HCT116 (cell line): ENCODE data around the gene SNPH.

Experiments used
- POLR2AphosphoS5 ChIP-seq: IDR thresholded peaks from 2 replicates; pipeline ENCODE4 v1.6.1; 2011; ENCODE audit warnings: mild to moderate bottlenecking, low read depth, low read length, moderate library complexity
- TF ChIP-seq, protein P1 (sequence below), 3 experiments: fragments of 200-600 bp in 1 of 3; sonication (generic) in 1 of 3; IDR thresholded peaks in 2 of 3; conservative IDR thresholded peaks in 1 of 3; 2 replicates each; pipeline ENCODE4 v1.5.1; 2012 to 2017; ENCODE audit warnings: low read depth in 2 of 3, low read length in 2 of 3, antibody characterized with exemption in 1 of 3, borderline replicate concordance in 1 of 3, control low read depth in 1 of 3, mild to moderate bottlenecking in 1 of 3, mixed read lengths in 1 of 3, mixed run types in 1 of 3, moderate library complexity in 1 of 3; ENCODE audit not compliant: insufficient read depth in 1 of 3

DNA sequence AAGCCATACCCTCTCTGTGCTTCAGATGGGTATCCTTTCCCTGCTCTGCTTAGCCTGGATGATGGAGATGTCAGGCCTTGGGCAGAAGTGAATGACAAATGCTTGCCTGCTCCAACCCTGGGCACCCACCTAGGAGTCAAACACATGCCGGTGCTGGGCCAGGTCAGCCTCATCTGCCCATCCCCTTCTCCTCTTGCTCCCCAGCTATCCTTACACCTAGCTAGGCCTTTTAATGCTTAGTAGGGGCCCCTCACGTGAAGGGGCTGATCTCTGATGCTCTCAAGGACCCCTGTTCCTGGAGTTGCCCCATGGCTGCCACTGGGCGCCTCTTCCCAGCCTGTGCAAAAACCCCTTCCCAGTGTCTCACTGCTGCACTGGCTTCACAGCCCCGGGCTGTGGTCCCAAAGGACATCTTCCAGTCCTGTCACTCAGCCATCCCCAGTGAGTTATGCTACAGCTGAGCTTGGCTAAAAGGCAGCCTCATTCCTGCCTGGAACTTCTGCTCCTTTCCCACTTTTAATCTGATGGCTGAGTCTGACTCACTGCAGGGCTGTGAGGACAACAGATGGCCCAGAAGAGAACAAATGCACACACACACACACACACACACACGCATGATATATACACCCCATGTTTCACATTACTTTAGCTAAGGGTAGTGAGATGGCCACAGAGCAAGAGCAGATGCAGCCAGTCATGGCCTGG is 75.6 kb downstream of the SNPH start:
- TF ChIP-seq, protein P1, sequence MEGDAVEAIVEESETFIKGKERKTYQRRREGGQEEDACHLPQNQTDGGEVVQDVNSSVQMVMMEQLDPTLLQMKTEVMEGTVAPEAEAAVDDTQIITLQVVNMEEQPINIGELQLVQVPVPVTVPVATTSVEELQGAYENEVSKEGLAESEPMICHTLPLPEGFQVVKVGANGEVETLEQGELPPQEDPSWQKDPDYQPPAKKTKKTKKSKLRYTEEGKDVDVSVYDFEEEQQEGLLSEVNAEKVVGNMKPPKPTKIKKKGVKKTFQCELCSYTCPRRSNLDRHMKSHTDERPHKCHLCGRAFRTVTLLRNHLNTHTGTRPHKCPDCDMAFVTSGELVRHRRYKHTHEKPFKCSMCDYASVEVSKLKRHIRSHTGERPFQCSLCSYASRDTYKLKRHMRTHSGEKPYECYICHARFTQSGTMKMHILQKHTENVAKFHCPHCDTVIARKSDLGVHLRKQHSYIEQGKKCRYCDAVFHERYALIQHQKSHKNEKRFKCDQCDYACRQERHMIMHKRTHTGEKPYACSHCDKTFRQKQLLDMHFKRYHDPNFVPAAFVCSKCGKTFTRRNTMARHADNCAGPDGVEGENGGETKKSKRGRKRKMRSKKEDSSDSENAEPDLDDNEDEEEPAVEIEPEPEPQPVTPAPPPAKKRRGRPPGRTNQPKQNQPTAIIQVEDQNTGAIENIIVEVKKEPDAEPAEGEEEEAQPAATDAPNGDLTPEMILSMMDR (IDR thresholded peaks at IDR 0.05 in 2 of 3, conservative IDR thresholded peaks at IDR 0.05 in 1 of 3; ENCODE audit: borderline replicate concordance in 1 of 3, insufficient read depth in 1 of 3, low read depth in 2 of 3, low read length in 2 of 3), result no peak
- no peak for TF ChIP-seq POLR2AphosphoS5
